NCI-H2029 treated with DMSO at 0.1 percent for 48 hours (cell line): ENCODE data around the gene DBNL.

ENCODE experiments used
- DNase-seq: peaks from one replicate; lab custom pipeline; 2025; lab: John Stamatoyannopoulos, UW

Gene DBNL

GRCh38 chr7:44100458-44101302, 56.2 kb downstream of the DBNL start:
- DNase-seq = no peak

GRCh38 chr7:44101303-44101965, 56.9 kb downstream of the DBNL start:
- no peak for DNase-seq

- DNase-seq = no peak
These were observed 57.7 kb downstream of the DBNL start for GRCh38 chr7:44101966-44102845.

- DNase-seq = no peak
These were observed 58.5 kb downstream of the DBNL start for GRCh38 chr7:44102846-44103565.

- DNase-seq = no peak
These were observed 59.0 kb downstream of the DBNL start for GRCh38 chr7:44103566-44103922.

DNA sequence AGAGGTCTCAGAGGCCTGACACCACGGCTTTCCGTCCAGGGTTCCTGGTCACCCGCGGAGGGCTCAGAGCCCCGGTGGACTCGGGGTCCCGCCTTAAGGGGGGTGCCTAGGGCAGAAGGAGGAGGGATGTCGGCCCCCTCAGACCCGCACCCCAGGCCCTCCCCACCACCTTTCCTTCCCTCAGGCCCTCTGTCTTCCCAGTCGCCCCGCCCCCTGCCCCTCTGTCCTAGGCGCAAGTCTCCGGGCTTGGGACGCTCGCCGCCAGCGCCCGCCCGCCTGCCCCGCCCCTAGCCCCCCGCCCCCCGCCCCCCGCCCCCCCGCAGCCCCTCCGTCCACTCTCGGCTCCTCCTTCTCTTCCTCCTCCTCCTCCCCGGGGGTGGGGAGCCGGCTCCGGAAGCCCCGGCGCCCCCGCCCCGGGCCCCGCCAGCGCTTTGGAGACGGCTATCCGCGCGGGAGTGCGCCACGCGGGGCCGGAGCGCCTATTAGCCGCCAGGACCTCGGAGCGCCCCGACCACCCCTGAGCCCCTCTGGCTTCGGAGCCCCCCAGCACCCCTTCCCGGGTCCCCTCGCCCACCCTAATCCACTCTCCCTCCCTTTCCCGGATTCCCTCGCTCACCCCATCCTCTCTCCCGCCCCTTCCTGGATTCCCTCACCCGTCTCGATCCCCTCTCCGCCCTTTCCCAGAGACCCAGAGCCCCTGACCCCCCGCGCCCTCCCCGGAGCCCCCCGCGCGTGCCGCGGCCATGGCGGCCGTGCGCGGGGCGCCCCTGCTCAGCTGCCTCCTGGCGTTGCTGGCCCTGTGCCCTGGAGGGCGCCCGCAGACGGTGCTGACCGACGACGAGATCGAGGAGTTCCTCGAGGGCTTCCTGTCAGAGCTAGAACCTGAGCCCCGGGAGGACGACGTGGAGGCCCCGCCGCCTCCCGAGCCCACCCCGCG, 59.7 kb downstream of the DBNL start, which contains the start of gene AEBP1:
AEBP1 (plus strand) TSS at position 423 of the 937 bp plus-strand sequence; CDS start at position 744, 321 bp downstream.
- no peak for DNase-seq

GRCh38 chr7:44104860-44105771, 60.6 kb downstream of the DBNL start:
- DNase-seq = no peak

GRCh38 chr7:44105832-44106231, 61.3 kb downstream of the DBNL start:
- no peak for DNase-seq

GRCh38 chr7:44106311-44107065, 62.0 kb downstream of the DBNL start:
- DNase-seq = no peak

GRCh38 chr7:44107116-44107960, 62.8 kb downstream of the DBNL start:
- no peak for DNase-seq

GRCh38 chr7:44107961-44108767, 63.7 kb downstream of the DBNL start:
- DNase-seq = no peak

- no peak for DNase-seq
These were observed 64.6 kb downstream of the DBNL start for GRCh38 chr7:44108768-44109750.

DNA sequence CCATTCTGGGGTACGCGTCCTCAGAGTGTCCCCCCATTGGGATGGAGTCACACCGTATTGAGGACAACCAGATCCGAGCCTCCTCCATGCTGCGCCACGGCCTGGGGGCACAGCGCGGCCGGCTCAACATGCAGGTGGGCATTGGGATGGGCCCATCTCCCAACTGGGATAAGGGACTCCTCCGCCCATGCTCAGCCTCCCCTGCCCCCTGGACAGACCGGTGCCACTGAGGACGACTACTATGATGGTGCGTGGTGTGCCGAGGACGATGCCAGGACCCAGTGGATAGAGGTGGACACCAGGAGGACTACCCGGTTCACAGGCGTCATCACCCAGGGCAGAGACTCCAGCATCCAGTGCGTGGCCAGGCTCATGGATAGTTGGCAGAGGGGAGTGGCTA, 65.5 kb downstream of the DBNL start:
- DNase-seq = no peak

DNA sequence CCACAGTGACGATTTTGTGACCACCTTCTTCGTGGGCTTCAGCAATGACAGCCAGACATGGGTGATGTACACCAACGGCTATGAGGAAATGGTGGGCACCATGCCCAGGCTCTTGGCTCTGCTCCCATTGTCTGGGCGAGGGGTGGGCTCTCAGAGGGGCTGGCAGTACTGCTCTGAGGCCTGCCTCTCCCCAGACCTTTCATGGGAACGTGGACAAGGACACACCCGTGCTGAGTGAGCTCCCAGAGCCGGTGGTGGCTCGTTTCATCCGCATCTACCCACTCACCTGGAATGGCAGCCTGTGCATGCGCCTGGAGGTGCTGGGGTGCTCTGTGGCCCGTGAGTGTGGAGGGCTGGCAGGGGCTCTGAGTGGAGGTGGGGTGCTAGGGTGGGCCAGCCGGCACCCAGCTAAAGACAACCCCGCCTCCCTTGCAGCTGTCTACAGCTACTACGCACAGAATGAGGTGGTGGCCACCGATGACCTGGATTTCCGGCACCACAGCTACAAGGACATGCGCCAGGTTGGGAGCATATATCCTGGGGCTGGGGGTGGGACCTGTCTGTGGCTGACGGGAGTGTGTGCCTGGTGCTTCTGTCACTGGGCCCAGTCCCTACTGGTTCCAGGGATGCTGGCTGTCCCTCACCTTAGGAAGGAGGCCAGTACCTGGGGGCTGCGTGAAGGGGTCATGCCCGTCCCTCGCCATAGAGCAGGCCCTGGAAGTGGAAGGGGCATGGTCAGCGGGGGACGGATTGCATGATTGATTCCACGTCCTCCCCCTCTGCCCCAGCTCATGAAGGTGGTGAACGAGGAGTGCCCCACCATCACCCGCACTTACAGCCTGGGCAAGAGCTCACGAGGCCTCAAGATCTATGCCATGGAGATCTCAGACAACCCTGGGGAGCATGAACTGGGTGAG, 66.5 kb downstream of the DBNL start:
- DNase-seq = no peak
